Cardiac muscle cell (in vitro differentiated cells and primary cell): ENCODE measurements around the gene JUP. TPM values are rescaled to one million over a fixed set of nuclear protein-coding genes. Genes with fewer than 3 reads are reported as not detected.

ENCODE experiments used
- DNase-seq, 2 donors: peaks; one replicate each; pipeline versions ENCODE4 v3.0.0 to v3.0.0-alpha.2; 2010 to 2017; ENCODE audit warnings: low read depth in 1 of 2, low spot score in 1 of 2
- H3K27ac ChIP-seq: fragments of 200-600 bp; sonication (generic); 2 replicates; pipeline ENCODE4 v1.5.1; 2016
- H3K27me3 ChIP-seq: fragments of 200-600 bp; sonication (generic); 2 replicates; pipeline ENCODE4 v1.6.0; 2016; ENCODE audit warnings: control low read depth
- H3K36me3 ChIP-seq: fragments of 200-600 bp; sonication (generic); 2 replicates; pipeline ENCODE4 v1.5.1; 2016; ENCODE audit warnings: control low read depth
- H3K4me1 ChIP-seq: fragments of 200-600 bp; sonication (generic); 2 replicates; pipeline ENCODE4 v1.8.1; 2017; ENCODE audit warnings: low read depth, mild to moderate bottlenecking, mixed run types
- H3K4me3 ChIP-seq: fragments of 200-600 bp; sonication (generic); 2 replicates; pipeline ENCODE4 v1.5.1; 2016; ENCODE audit warnings: mild to moderate bottlenecking
- H3K9me3 ChIP-seq: fragments of 200-600 bp; sonication (generic); 2 replicates; pipeline ENCODE4 v1.5.1; 2017; ENCODE audit warnings: low read depth, mild to moderate bottlenecking, control low read depth
- polyA plus RNA-seq: library from polyadenylated mRNA; unstranded; fragments of >200 nt; fragmentation: Nextera tagmentation; extraction: Ambion mirVana; gene quantifications from 2 replicates; pipeline ENCODE4 v1.2.1, GENCODE V29; 2016
- total RNA-seq: library from RNA; depleted of rRNA; stranded (reverse); fragments of >200 nt; gene quantifications from 2 replicates; pipeline ENCODE4 v1.2.3, GENCODE V29; 2016
- TF ChIP-seq, protein P1 (sequence below): IDR thresholded peaks from 2 replicates; pipeline ENCODE4 v1.5.1; 2012; ENCODE audit warnings: low read depth, mild to moderate bottlenecking, low read length

Gene JUP
- total and polyA plus RNA-seq, 2 experiments from 2014 or later = 160 to 296 TPM

DNA sequence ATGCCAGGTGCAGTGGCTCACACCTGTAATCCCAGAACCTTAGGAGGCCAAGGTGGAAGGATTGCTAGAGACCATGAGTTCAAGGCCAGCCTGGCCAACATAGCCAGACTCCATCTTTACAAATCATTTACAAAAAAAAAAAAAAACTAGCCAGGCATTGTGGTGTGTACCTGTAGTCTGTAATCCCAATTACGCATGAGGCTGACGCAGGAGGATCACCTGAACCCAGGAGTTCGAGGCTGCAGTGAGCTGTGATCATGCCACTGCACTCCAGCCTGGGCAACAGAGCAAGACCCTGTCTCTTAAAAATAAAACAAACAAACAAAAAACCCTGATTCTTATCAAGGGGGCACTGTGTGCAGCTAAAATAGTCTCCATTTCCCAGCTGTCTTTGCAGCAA lies 35.2 kb downstream of the JUP start:
- Histone ChIP-seq H3K4me1 (no peaks in the 10 kb centered on the region), H3K27ac (peak overlapping the region; percentile 58), H3K27me3 (no peaks in the 10 kb centered on the region), H3K9me3 (no peaks in the 10 kb centered on the region), H3K36me3 (peaks cover 16% of the 10 kb centered on the region), H3K4me3 (no peak overlapping the region)
- TF ChIP-seq, protein P1, sequence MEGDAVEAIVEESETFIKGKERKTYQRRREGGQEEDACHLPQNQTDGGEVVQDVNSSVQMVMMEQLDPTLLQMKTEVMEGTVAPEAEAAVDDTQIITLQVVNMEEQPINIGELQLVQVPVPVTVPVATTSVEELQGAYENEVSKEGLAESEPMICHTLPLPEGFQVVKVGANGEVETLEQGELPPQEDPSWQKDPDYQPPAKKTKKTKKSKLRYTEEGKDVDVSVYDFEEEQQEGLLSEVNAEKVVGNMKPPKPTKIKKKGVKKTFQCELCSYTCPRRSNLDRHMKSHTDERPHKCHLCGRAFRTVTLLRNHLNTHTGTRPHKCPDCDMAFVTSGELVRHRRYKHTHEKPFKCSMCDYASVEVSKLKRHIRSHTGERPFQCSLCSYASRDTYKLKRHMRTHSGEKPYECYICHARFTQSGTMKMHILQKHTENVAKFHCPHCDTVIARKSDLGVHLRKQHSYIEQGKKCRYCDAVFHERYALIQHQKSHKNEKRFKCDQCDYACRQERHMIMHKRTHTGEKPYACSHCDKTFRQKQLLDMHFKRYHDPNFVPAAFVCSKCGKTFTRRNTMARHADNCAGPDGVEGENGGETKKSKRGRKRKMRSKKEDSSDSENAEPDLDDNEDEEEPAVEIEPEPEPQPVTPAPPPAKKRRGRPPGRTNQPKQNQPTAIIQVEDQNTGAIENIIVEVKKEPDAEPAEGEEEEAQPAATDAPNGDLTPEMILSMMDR = no peak
- DNase-seq = no peak

DNA sequence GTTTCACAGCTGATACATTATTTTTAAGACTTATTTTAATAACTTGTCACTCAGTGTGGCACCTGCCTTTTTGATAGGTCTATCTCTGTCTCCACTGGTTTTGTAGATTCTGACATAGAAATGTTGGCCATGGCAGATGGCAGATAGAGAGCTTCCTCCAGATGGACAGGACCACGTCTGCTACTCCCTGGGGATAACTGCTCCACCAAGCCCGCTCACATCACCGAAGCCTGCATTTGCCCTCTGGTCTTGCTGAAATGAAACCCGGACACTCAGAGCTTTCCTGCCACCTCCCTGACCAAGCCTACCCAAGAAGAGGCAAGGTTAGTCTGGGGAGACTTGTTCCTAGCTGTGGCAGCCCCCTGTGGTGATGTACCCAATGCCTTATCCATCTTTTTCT lies 35.6 kb downstream of the JUP start:
- Histone ChIP-seq H3K27me3 (no peaks in the 10 kb centered on the region), H3K9me3 (no peaks in the 10 kb centered on the region), H3K36me3 (peaks cover 11% of the 10 kb centered on the region), H3K4me1 (no peaks in the 10 kb centered on the region), H3K4me3 (no peak overlapping the region), H3K27ac (no peak overlapping the region)
- TF ChIP-seq, protein P1 = no peak
- no peak for DNase-seq

DNA sequence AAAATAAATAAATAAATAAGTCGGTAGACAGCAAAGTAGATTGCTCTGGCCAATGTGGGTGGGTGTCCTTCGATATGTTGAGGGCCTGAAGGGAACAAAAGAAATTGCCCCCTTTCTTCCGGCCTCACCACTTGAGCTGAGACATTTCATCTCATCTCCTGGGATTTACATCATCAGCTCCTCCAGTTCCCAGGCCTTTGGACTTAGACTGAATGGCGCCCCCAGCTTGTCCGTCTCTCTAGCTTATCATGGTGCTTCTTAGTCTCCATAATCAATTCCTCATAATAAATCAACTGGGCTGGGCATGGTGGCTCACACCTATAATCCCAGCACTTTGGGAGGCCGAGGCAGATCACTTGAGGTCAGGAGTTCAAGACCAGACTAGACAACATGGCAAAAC lies 38.2 kb downstream of the JUP start:
- no peak for DNase-seq
- H3K9me3 ChIP-seq = no peaks in the 10 kb centered on the region
- no peak overlapping the region for H3K27ac ChIP-seq
- H3K36me3 ChIP-seq = no peaks in the 10 kb centered on the region
- TF ChIP-seq, protein P1 = no peak
- no peaks in the 10 kb centered on the region for H3K4me1 ChIP-seq
- H3K4me3 ChIP-seq = no peak overlapping the region
- no peaks in the 10 kb centered on the region for H3K27me3 ChIP-seq

DNA sequence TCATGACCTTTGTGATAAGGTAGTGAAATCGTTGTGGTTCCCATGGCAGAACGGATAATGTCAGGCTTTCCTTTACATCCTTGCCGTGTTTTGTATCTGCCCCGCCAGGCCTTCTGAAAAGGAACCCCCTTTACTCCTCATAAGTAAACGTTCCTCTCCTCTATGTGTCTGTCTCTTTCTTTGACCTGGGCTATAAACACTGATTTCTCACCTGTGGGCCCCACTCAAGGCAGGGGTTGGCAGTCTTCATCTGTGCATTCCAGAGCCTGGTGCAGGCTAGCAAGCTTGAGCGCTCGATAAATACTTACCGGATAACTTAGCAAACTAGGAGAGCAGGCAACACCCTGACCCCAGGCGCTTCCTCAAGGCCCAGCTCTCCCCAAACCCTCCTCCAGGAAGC lies 44.8 kb downstream of the JUP start:
- Histone ChIP-seq H3K27ac (no peak overlapping the region), H3K9me3 (no peaks in the 10 kb centered on the region), H3K36me3 (no peaks in the 10 kb centered on the region), H3K27me3 (peaks cover 12% of the 10 kb centered on the region), H3K4me1 (peaks cover 2% of the 10 kb centered on the region), H3K4me3 (no peak overlapping the region)
- TF ChIP-seq, protein P1 = no peak
- no peak for DNase-seq

DNA sequence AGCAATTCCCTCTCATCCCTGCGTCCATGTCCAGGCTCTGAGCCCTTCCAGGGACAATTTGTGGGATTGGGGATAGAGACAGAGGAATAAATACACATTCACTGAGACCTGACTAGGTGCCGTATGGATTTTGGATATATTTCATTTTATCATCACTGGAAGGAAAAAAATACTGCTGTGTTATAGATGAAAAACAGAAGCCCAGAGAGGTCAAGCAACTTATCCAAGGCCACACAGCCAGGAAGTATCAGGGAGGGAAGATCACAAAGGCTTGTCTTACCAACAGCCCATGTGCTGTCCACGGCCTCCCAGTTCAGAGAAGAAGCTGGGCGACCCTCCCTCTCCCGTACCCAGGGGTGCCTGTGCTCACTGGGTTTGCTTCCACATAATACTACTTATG lies 46.0 kb downstream of the JUP start:
- Histone ChIP-seq H3K9me3 (no peaks in the 10 kb centered on the region), H3K27ac (no peak overlapping the region), H3K4me3 (no peak overlapping the region), H3K27me3 (peaks cover 24% of the 10 kb centered on the region), H3K4me1 (peaks cover 2% of the 10 kb centered on the region), H3K36me3 (no peaks in the 10 kb centered on the region)
- TF ChIP-seq, protein P1 = no peak
- DNase-seq = no peak
